OCI-LY3 (cell line): ENCODE measurements around the gene DRC1.

Source experiments
- CTCF ChIP-seq: fragments of 200-600, 300-600 bp; sonication (generic); IDR thresholded peaks from 2 replicates; pipeline ENCODE4 v1.5.1; 2014; ENCODE audit warnings: antibody characterized with exemption, low read length, low read depth
- EZH2phosphoT487 ChIP-seq: fragments of 200-600 bp; shearing (Covaris generic); IDR thresholded peaks from 2 replicates; pipeline ENCODE4 v1.6.1; 2018; ENCODE audit warnings: antibody characterized with exemption, mixed run types, low read depth

- TF ChIP-seq CTCF: no peak
- TF ChIP-seq EZH2phosphoT487: no peak
Measured at GRCh38 chr2:26473796-26474195, 72.1 kb downstream of the DRC1 start.
